HepG2 (cell line): Measurements from ENCODE around the gene TSPAN2. TPM values are rescaled to one million over a fixed set of nuclear protein-coding genes. Genes with fewer than 3 reads are reported as not detected.

ENCODE experiments used
- ATAC-seq: fragments of 200-7000 bp; cut with Tn5 transposase; 3 replicates; pipeline ENCODE4 v1.9.1; 2020; ENCODE audit warnings: mild to moderate bottlenecking, moderate library complexity
- BruUV-seq: library from RNA; stranded (reverse); fragments of 400-500 nt; replicated peaks from 2 replicates; lab custom pipeline; 2021; lab: Mats Ljungman, UMichigan
- CTCF ChIA-PET: fragments of 300-600 bp; formaldehyde crosslinking; extraction: SDS; loops from one replicate; lab custom pipeline; 2021; ENCODE audit warnings: low total read pairs, inconsistent platforms, low intra/inter-chr PET ratio; lab: Yijun Ruan, JAX
- POLR2A ChIA-PET: fragments of 350-600 bp; sonication (Branson Sonifier 250); formaldehyde crosslinking; loops from one replicate; lab custom pipeline; 2020; ENCODE audit warnings: antibody characterized with exemption, inconsistent platforms; lab: Yijun Ruan, JAX
- DNase-seq: peaks from one replicate; pipeline ENCODE4 v3.0.0-alpha.2; 2015; ENCODE audit warnings: low spot score
- FAIRE-seq: peaks from 3 replicates; lab custom pipeline; 2011; peaks lifted over from hg19 to GRCh38; lab: Jason Lieb, UNC
- H2AFZ ChIP-seq: one replicate; pipeline ENCODE4 v1.6.1; 2011; ENCODE audit warnings: low read length, inconsistent platforms
- H3K27ac ChIP-seq: fragments of 300-600 bp; 3 replicates; pipeline ENCODE4 v1.8.0; 2011; ENCODE audit warnings: mixed run types, mild to moderate bottlenecking, mixed read lengths, low read length, inconsistent platforms; ENCODE audit not compliant: insufficient read depth; ENCODE audit errors: extremely low read length
- H3K27me3 ChIP-seq, 2 experiments: fragments of 200-600 bp in 1 of 2; 2 replicates in 1 of 2; 3 replicates in 1 of 2; pipeline versions ENCODE4 v1.6.0 to v1.8.0; 2011; ENCODE audit warnings: low read length in 2 of 2, mild to moderate bottlenecking in 2 of 2, moderate library complexity in 2 of 2, inconsistent platforms in 1 of 2; ENCODE audit not compliant: insufficient read depth in 2 of 2, control insufficient read depth in 1 of 2
- H3K36me3 ChIP-seq, 2 experiments: fragments of 200-600 bp in 1 of 2; replicated peaks in 1 of 2; 2 replicates in 1 of 2; 3 replicates in 1 of 2; pipeline versions ENCODE4 v1.5.1 to v1.8.0; 2011; ENCODE audit warnings: low read length in 2 of 2, inconsistent platforms in 1 of 2; ENCODE audit not compliant: insufficient read depth in 2 of 2, control insufficient read depth in 1 of 2
- H3K4me1 ChIP-seq: 2 replicates; pipeline ENCODE4 v1.5.1; 2012; ENCODE audit warnings: low read length, inconsistent platforms; ENCODE audit not compliant: insufficient read depth
- H3K4me2 ChIP-seq: 2 replicates; pipeline ENCODE4 v1.6.0; 2011; ENCODE audit warnings: low read depth, low read length, inconsistent platforms
- H3K4me3 ChIP-seq, 3 experiments: fragments of 200-600 bp in 1 of 3; sonication (generic), shearing (Covaris generic) in 1 of 3; replicated peaks in 1 of 3; 2 replicates each; pipeline ENCODE4 v1.5.1; 2011 to 2016; ENCODE audit warnings: low read length in 3 of 3, inconsistent platforms in 2 of 3, low read depth in 2 of 3, mild to moderate bottlenecking in 2 of 3, control low read depth in 1 of 3, mixed read lengths in 1 of 3; ENCODE audit not compliant: insufficient read depth in 1 of 3
- H3K79me2 ChIP-seq: one replicate; pipeline ENCODE4 v1.6.1; 2011; ENCODE audit warnings: low read length, inconsistent platforms; ENCODE audit not compliant: insufficient read depth
- H3K9ac ChIP-seq: 2 replicates; pipeline ENCODE4 v1.6.0; 2011; ENCODE audit warnings: mild to moderate bottlenecking, low read depth, low read length, inconsistent platforms; ENCODE audit not compliant: insufficient read depth
- H3K9me3 ChIP-seq: 2 replicates; pipeline ENCODE4 v1.5.1; 2012; ENCODE audit warnings: mild to moderate bottlenecking, low read length
- H4K20me1 ChIP-seq: 2 replicates; pipeline ENCODE4 v1.6.0; 2011; ENCODE audit warnings: inconsistent platforms, mild to moderate bottlenecking, low read length, moderate library complexity; ENCODE audit not compliant: insufficient read depth
- BRCA1 ChIP-seq: sonication (generic); formaldehyde crosslinking; IDR thresholded peaks from 2 replicates; pipeline ENCODE4 v1.4.0; 2020; ENCODE audit warnings: missing genetic modification reagents
- CHCHD3 ChIP-seq: sonication (generic); formaldehyde crosslinking; IDR thresholded peaks from 2 replicates; pipeline ENCODE4 v1.8.0; 2022; ENCODE audit warnings: mild to moderate bottlenecking, missing genetic modification reagents, moderate library complexity
- ETV6 ChIP-seq: sonication (generic); formaldehyde crosslinking; conservative IDR thresholded peaks from 2 replicates; pipeline ENCODE4 v1.4.0; 2020; ENCODE audit warnings: missing genetic modification reagents
- GATA4 ChIP-seq: sonication (generic); IDR thresholded peaks from 2 replicates; pipeline ENCODE4 v1.6.1; 2016; ENCODE audit warnings: antibody characterized with exemption, low read depth, borderline replicate concordance
- HOXA3 ChIP-seq: sonication (generic); formaldehyde crosslinking; IDR thresholded peaks from 2 replicates; pipeline ENCODE4 v1.5.0; 2020; ENCODE audit warnings: missing genetic modification reagents
- PAWR ChIP-seq: sonication (generic); formaldehyde crosslinking; IDR thresholded peaks from 2 replicates; pipeline ENCODE4 v1.4.0; 2020; ENCODE audit warnings: missing genetic modification reagents, mild to moderate bottlenecking, borderline replicate concordance
- PCBP1 ChIP-seq: fragments of 200-400 bp; formaldehyde crosslinking; IDR thresholded peaks from 2 replicates; pipeline ENCODE4 v1.6.1; 2017; ENCODE audit warnings: mild to moderate bottlenecking, low read depth, low read length, borderline replicate concordance
- ZNF562 ChIP-seq: sonication (generic); formaldehyde crosslinking; IDR thresholded peaks from 2 replicates; pipeline ENCODE4 v1.8.0; 2022; ENCODE audit warnings: missing genetic modification reagents, borderline replicate concordance
- WGBS: methylation state at CpG from one replicate; pipeline ENCODE4 v1.1.6; 2017; ENCODE audit warnings: low lambda C conversion rate; 5-methylcytosine and 5-hydroxymethylcytosine counted together
- in situ Hi-C: cut with HindIII; loops from 2 replicates; pipeline ENCODE4 v1.10.0; 2017; ENCODE audit warnings: low pct_unique_long_range_greater_than_20kb; ENCODE audit not compliant: extremely low pct_ligation_motif_present
- intact Hi-C: fragments of 100-400 bp; cut with micrococcal nuclease; formaldehyde crosslinking; loops from one replicate; pipeline ENCODE4 v1.10.0; 2022; ENCODE audit not compliant: unreplicated experiment
- polyA plus RNA-seq, 8 experiments: library from polyadenylated mRNA; depleted of rRNA in 3 of 8; stranded (reverse) in 7 of 8; unstranded in 1 of 8; fragments of >200 nt; fragmentation: Illumina TruSeq in 4 of 8; extraction: Trizol in 4 of 8; gene quantifications; 2 replicates each; pipeline versions ENCODE4 v1.2.1 to v1.2.3, GENCODE V29; 2011 to 2016; ENCODE audit warnings: low read depth in 4 of 8, missing spikeins in 1 of 8, mixed read lengths in 1 of 8; ENCODE audit not compliant: insufficient read depth in 1 of 8
- total RNA-seq, 5 experiments: library from RNA; depleted of rRNA; stranded (reverse); fragments of >200 nt; fragmentation: Illumina TruSeq; extraction: Trizol; gene quantifications; 2 replicates each; pipeline ENCODE4 v1.2.3, GENCODE V29; 2016; ENCODE audit warnings: low read depth in 1 of 5
- TF ChIP-seq, protein P1 (sequence below): IDR thresholded peaks from 2 replicates; pipeline ENCODE4 v1.6.1; 2016; ENCODE audit warnings: low read depth

Gene TSPAN2
- total and polyA plus RNA-seq, 2 of the 13 experiments (the other 11 are each of a cell fraction or from before 2014, with no cell fraction given) = not detected

DNA sequence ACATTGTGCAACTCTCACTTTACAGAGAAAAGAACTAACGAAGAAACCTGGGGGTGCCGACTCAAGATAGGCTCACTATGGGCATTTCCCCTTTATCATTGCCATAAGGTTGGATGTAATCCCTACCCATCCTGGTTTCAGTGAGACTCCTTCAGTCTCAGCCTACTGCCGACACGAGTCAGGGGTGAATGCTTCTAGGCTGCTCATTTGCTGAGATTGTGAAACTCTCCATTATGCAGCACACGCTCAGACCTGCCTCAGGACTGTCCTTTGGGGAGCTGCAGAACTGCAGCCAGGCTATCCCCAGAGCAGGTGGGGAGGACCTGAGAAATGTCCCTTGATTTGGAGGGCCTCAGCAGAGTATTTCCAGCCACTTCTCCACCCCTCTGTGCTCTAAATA, 37.5 kb downstream of the TSPAN2 start:
- FAIRE-seq = no peak

DNA sequence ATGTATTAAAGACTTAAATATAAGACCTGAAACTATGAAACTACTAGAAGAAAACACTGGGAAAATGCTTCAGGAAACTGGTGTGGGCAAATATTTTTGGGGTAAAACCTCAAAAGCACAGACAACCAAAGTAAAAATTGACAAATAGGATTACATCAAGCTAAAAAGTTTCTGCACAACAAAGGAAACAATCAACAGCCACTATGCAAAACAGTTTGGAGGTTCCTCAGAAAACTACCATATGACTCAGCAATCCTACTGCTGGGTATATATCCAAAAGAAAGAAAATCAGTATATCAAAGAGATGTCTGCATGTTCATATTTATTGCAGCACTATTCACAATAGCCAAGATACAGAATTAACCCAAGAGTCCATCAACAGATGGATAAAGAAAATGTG, 42.6 kb downstream of the TSPAN2 start:
- Histone ChIP-seq H3K4me1 (no peaks in the 10 kb centered on the region), H4K20me1 (no peaks in the 10 kb centered on the region), H3K4me3 (no peak overlapping the region), H3K27ac (no peak overlapping the region), H2AFZ (no peak overlapping the region), H3K9ac (no peak overlapping the region), H3K9me3 (no peaks in the 10 kb centered on the region), H3K36me3 (no peaks in the 10 kb centered on the region), H3K4me2 (no peak overlapping the region), H3K79me2 (no peaks in the 10 kb centered on the region)
- DNase-seq (no peak), FAIRE-seq (no peak), ATAC-seq (no peak)
- ChIA-PET POLR2A (no interaction called here), CTCF (no interaction called here)
- BruUV-seq = no TSS peak
- in situ Hi-C loops = no loop called here
- intact Hi-C loops = no loop called here
- TF ChIP-seq PCBP1 = no peak
- TF ChIP-seq CHCHD3 (CRISPR knock-in tag) = no peak
- TF ChIP-seq, all 625 proteins: peak for 0
- peaks cover 0 to 4% of the 10 kb centered on the region in 2 experiments; a peak in 1 of 5 replicates for H3K27me3 ChIP-seq

More for the DNA sequence above, 37.5 kb downstream of the TSPAN2 start:
- intact Hi-C loops (loop anchor here (2.0 kb wide), 1 partner anchor 73 kb away; no protein-coding TSS in a partner anchor), in situ Hi-C loops (no loop called here)
- WGBS = 25% methylated on average over 4 of the region's 5 CpGs
- DNase-seq (no peak), ATAC-seq (peak; percentile 34; the same call in 1 of the 3 replicates)
- Histone ChIP-seq H3K9ac (no peak overlapping the region), H3K36me3 (no peaks in the 10 kb centered on the region), H3K4me2 (no peak overlapping the region), H3K4me3 (no peak overlapping the region), H3K4me1 (no peaks in the 10 kb centered on the region), H4K20me1 (no peaks in the 10 kb centered on the region), H3K9me3 (no peaks in the 10 kb centered on the region), H3K27me3 (peaks cover 0 to 11% of the 10 kb centered on the region in 2 experiments; a peak in 1 of 5 replicates), H3K79me2 (no peaks in the 10 kb centered on the region), H3K27ac (no peak overlapping the region), H2AFZ (no peak overlapping the region)
- POLR2A ChIA-PET = no interaction called here
- BruUV-seq = no TSS peak
- CTCF ChIA-PET = interaction anchor here (2.1 kb wide), 1 partner anchor 72 kb away, joined by 17 read pairs; no protein-coding TSS in a partner anchor
- TF ChIP-seq ZNF562 (CRISPR knock-in tag) (no peak), ETV6 (CRISPR knock-in tag) (no peak), HOXA3 (CRISPR knock-in tag) (no peak), BRCA1 (no peak), GATA4 (no peak), PAWR (no peak)
- TF ChIP-seq, protein P1, sequence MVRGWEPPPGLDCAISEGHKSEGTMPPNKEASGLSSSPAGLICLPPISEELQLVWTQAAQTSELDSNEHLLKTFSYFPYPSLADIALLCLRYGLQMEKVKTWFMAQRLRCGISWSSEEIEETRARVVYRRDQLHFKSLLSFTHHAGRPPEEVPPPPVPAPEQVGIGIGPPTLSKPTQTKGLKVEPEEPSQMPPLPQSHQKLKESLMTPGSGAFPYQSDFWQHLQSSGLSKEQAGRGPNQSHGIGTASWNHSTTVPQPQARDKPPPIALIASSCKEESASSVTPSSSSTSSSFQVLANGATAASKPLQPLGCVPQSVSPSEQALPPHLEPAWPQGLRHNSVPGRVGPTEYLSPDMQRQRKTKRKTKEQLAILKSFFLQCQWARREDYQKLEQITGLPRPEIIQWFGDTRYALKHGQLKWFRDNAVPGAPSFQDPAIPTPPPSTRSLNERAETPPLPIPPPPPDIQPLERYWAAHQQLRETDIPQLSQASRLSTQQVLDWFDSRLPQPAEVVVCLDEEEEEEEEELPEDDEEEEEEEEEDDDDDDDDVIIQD (CRISPR knock-in tag) = no peak
